NT2/D1 (cell line): ENCODE measurements around the gene BUB1B.

Experiments used
- DNase-seq: peaks from one replicate; pipeline ENCODE4 v3.0.0-alpha.2; 2011; ENCODE audit warnings: low read depth, low spot score
- H3K27me3 ChIP-seq: 2 replicates; pipeline ENCODE4 v1.6.0; 2011; ENCODE audit warnings: mild to moderate bottlenecking; ENCODE audit not compliant: insufficient read length, insufficient read depth
- H3K36me3 ChIP-seq: 2 replicates; pipeline ENCODE4 v1.6.1; 2011; ENCODE audit warnings: mild to moderate bottlenecking, low read length, mixed read lengths; ENCODE audit not compliant: insufficient read depth, insufficient read length
- H3K4me1 ChIP-seq: 2 replicates; pipeline ENCODE4 v1.5.1; 2011; ENCODE audit not compliant: insufficient read depth, insufficient read length
- H3K4me3 ChIP-seq: 2 replicates; pipeline ENCODE4 v1.5.1; 2011; ENCODE audit warnings: low read depth; ENCODE audit not compliant: insufficient read length
- H3K9ac ChIP-seq: 2 replicates; pipeline ENCODE4 v1.6.0; 2011; ENCODE audit warnings: low read depth; ENCODE audit not compliant: insufficient read length
- H3K9me3 ChIP-seq: 2 replicates; pipeline ENCODE4 v1.5.1; 2011; ENCODE audit warnings: mild to moderate bottlenecking, low read length; ENCODE audit not compliant: insufficient read depth
- SUZ12 ChIP-seq: IDR thresholded peaks from 2 replicates; pipeline ENCODE4 v1.6.1; 2011; ENCODE audit not compliant: insufficient read length, insufficient read depth; ENCODE audit errors: extremely low read depth
- YY1 ChIP-seq: IDR thresholded peaks from 2 replicates; pipeline ENCODE4 v1.6.1; 2011; ENCODE audit not compliant: insufficient read length, insufficient read depth
- ZNF274 ChIP-seq: IDR thresholded peaks from 2 replicates; pipeline ENCODE4 v1.6.1; 2011; ENCODE audit warnings: mild to moderate bottlenecking, low read depth, low read length

The BUB1B gene

GRCh38 chr15:40233727-40234577, 73.1 kb downstream of the BUB1B start:
- Histone ChIP-seq H3K36me3 (no peaks in the 10 kb centered on the region), H3K9ac (no peak overlapping the region), H3K4me3 (no peak overlapping the region), H3K9me3 (no peaks in the 10 kb centered on the region), H3K4me1 (peaks cover 3% of the 10 kb centered on the region), H3K27me3 (peaks cover 10% of the 10 kb centered on the region)
- DNase-seq = no peak
- TF ChIP-seq ZNF274 (no peak), SUZ12 (no peak), YY1 (no peak)

- no peaks in the 10 kb centered on the region for H3K36me3 ChIP-seq
- no peak overlapping the region for H3K9ac ChIP-seq
- no peak overlapping the region for H3K4me3 ChIP-seq
- TF ChIP-seq SUZ12 = no peak
- TF ChIP-seq ZNF274 = no peak
- no peak for TF ChIP-seq YY1
- no peak for DNase-seq
- no peaks in the 10 kb centered on the region for H3K9me3 ChIP-seq
- peaks cover 6% of the 10 kb centered on the region for H3K4me1 ChIP-seq
- H3K27me3 ChIP-seq = peaks cover 10% of the 10 kb centered on the region
Observed at GRCh38 chr15:40234783-40235182, 73.9 kb downstream of the BUB1B start.

GRCh38 chr15:40235201-40235885, 74.5 kb downstream of the BUB1B start:
- H3K36me3 ChIP-seq = no peaks in the 10 kb centered on the region
- no peak for DNase-seq
- no peaks in the 10 kb centered on the region for H3K9me3 ChIP-seq
- peaks cover 8% of the 10 kb centered on the region for H3K4me1 ChIP-seq
- H3K9ac ChIP-seq = no peak overlapping the region
- H3K27me3 ChIP-seq = peaks cover 10% of the 10 kb centered on the region
- H3K4me3 ChIP-seq = no peak overlapping the region
- no peak for TF ChIP-seq YY1
- no peak for TF ChIP-seq SUZ12
- no peak for TF ChIP-seq ZNF274

- peak within 1 kb of the TSS; percentile 11 for H3K4me3 ChIP-seq
- H3K27me3 ChIP-seq = peaks cover 10% of the 10 kb centered on the region
- H3K9ac ChIP-seq = peak within 1 kb of the TSS; percentile 33
- peaks cover 11% of the 10 kb centered on the region for H3K4me1 ChIP-seq
- TF ChIP-seq YY1 (no peak), SUZ12 (no peak), ZNF274 (no peak)
- H3K36me3 ChIP-seq = no peaks in the 10 kb centered on the region
- H3K9me3 ChIP-seq = no peaks in the 10 kb centered on the region
- peak; percentile 40 for DNase-seq
Observed at GRCh38 chr15:40238532-40239403, 77.9 kb downstream of the BUB1B start, which contains the start of gene PAK6. PAK6 (plus strand) TSS chr15:40239063; CDS start chr15:40264786, 25,723 bp downstream.

- DNase-seq = no peak
- TF ChIP-seq YY1 = no peak
- TF ChIP-seq ZNF274 = no peak
- TF ChIP-seq SUZ12 = no peak
- Histone ChIP-seq H3K4me1 (peaks cover 11% of the 10 kb centered on the region), H3K4me3 (peak overlapping the region; percentile 11), H3K27me3 (peaks cover 10% of the 10 kb centered on the region), H3K9me3 (no peaks in the 10 kb centered on the region), H3K9ac (peak overlapping the region; percentile 33), H3K36me3 (no peaks in the 10 kb centered on the region)
Observed at GRCh38 chr15:40239404-40239692, 78.5 kb downstream of the BUB1B start.

GRCh38 chr15:40239693-40240618, 79.1 kb downstream of the BUB1B start:
- no peak for TF ChIP-seq YY1
- no peak for TF ChIP-seq SUZ12
- TF ChIP-seq ZNF274 = no peak
- H3K36me3 ChIP-seq = no peaks in the 10 kb centered on the region
- H3K4me3 ChIP-seq = peak overlapping the region; percentile 11
- DNase-seq = no peak
- H3K9ac ChIP-seq = peak overlapping the region; percentile 33
- H3K27me3 ChIP-seq = peaks cover 10% of the 10 kb centered on the region
- H3K9me3 ChIP-seq = no peaks in the 10 kb centered on the region
- peaks cover 11% of the 10 kb centered on the region for H3K4me1 ChIP-seq
